Fibroblast of mammary gland (primary cell): ENCODE results near the gene TPSD1.

Experiments
- DNase-seq: peaks from one replicate; pipeline ENCODE4 v3.0.0-alpha.2; 2010; ENCODE audit warnings: low read depth
- H3K4me3 ChIP-seq: 2 replicates; pipeline ENCODE4 v1.5.1; 2011; ENCODE audit warnings: low read depth, mild to moderate bottlenecking, low read length, moderate library complexity; ENCODE audit not compliant: control insufficient read depth
- TF ChIP-seq, protein P1 (sequence below): conservative IDR thresholded peaks from 2 replicates; pipeline ENCODE4 v1.5.1; 2011; ENCODE audit warnings: low read depth, low read length, inconsistent platforms; ENCODE audit not compliant: control insufficient read depth, insufficient read depth

The TPSD1 gene

DNA sequence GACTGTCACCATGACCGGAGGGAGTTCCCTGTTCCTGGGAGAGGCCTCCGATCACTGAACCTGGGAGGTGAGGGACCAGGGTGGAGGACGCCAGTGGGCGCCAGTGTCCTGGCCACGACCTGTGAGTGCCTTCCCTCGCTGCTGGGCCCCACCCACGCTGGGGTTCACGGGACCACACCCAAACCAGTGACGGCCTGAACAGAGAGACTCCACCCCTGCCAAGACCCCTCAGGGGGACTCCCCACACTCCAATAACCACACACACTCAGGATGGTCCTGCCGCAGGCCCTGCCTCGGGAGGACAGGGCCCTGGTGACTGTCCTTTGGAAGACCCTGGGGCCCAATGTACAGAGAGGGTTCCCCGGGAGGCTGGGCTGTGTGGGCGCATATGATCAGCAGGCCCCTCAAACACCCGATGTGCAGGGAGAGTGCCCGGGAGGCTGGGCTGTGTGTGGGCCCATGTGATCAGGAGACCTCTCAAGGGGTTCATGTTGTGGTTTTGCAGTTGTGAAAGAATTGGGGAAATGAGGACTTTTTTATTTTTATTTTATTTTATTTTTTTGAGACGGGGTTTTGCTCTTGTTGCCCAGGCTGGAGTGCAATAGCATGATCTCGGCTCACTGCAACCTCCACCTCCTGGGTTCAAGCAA, 26.6 kb downstream of the TPSD1 start:
- H3K4me3 ChIP-seq, result no peak overlapping the region
- TF ChIP-seq, protein P1, sequence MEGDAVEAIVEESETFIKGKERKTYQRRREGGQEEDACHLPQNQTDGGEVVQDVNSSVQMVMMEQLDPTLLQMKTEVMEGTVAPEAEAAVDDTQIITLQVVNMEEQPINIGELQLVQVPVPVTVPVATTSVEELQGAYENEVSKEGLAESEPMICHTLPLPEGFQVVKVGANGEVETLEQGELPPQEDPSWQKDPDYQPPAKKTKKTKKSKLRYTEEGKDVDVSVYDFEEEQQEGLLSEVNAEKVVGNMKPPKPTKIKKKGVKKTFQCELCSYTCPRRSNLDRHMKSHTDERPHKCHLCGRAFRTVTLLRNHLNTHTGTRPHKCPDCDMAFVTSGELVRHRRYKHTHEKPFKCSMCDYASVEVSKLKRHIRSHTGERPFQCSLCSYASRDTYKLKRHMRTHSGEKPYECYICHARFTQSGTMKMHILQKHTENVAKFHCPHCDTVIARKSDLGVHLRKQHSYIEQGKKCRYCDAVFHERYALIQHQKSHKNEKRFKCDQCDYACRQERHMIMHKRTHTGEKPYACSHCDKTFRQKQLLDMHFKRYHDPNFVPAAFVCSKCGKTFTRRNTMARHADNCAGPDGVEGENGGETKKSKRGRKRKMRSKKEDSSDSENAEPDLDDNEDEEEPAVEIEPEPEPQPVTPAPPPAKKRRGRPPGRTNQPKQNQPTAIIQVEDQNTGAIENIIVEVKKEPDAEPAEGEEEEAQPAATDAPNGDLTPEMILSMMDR, result no peak
- no peak for DNase-seq

DNA sequence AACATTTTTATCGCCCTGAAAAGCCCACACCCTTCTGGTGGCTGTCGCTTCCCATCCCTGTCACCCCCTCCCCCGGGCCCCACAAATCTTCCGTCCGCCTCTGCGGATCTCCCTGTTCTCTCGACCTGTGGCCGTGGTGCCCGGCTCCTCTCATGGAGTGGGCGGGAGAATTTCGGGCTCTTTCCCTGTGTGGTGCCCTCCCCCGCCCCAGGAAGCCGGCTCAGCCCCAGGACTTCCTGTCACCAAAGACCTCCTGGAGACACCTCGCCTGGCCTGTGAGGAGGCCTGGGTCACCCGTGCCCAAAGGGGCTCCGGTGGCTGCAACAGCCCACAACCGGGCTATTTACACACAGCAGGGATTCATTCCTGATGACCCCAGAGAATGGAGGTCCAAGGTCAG, 27.4 kb downstream of the TPSD1 start:
- no peak overlapping the region for H3K4me3 ChIP-seq
- DNase-seq, result no peak
- TF ChIP-seq, protein P1, result no peak

GRCh38 chr16:1283996-1284616, 28.2 kb downstream of the TPSD1 start:
- TF ChIP-seq, protein P1, result no peak
- DNase-seq, result no peak
- no peak overlapping the region for H3K4me3 ChIP-seq

DNA sequence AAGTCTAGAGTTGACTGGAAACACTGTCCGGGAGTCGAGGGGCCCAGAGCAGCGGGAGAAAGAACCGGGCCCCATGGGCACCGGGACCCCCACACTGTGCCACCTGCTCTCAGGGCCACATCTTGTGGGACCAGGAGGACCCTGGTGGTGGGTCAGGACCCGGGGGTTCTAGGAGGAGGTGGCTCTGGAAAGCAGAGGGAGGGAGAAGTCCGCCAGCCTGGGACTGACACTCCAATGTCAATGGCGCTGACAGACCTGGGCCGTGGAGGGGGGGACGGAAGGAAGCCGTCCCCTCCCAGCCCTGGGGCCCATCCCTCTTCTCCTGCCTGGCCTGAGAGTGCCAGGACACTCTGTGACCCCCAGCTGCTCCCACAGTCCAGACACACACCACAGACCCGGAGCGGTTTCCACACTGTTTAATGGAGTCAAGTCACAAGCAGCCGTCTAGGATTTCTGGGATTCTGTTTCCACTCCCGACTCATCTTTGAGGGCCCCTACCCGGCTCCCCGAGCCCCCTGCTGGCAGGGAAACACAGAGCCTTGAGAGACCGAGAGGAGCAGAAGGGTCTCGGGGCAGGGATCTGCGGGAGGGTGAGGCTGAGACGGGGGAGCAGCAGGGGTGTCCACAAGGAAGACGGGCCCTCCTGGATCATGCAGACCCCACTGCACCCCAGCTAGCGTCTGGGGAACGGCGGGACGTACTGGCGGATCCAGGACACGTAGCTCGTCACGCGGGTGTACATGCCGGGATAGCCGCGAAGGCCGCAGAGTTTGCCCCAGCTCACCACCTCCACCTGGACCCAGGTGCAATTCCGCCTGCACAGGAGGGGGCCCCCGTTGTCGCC, 30.0 kb downstream of the TPSD1 start:
- no peak overlapping the region for H3K4me3 ChIP-seq
- TF ChIP-seq, protein P1, result no peak
- DNase-seq, result no peak

- DNase-seq, result no peak
- TF ChIP-seq, protein P1, result no peak
- no peak overlapping the region for H3K4me3 ChIP-seq
Observed at GRCh38 chr16:1286513-1287094, 30.7 kb downstream of the TPSD1 start.

GRCh38 chr16:1287982-1288670, 32.3 kb downstream of the TPSD1 start:
- no peak overlapping the region for H3K4me3 ChIP-seq
- DNase-seq, result no peak
- TF ChIP-seq, protein P1, result no peak
